Brain microvascular endothelial cell (primary cell): ENCODE data around the gene FAM107B.
A peak's percentile ranks its signal among the peaks of the same experiment; 100 is the strongest.

Experiments used
- DNase-seq: peaks from one replicate; pipeline ENCODE4 v3.0.0-alpha.2; 2020
- H3K27ac ChIP-seq: fragments of 250-450 bp; sonication (Bioruptor Pico); 2 replicates; pipeline ENCODE4 v1.5.1; 2020; ENCODE audit warnings: mild to moderate bottlenecking, moderate library complexity
- H3K27me3 ChIP-seq: fragments of 250-450 bp; sonication (Bioruptor Pico); replicated peaks from 2 replicates; pipeline ENCODE4 v1.5.1; 2020; ENCODE audit warnings: mild to moderate bottlenecking
- H3K36me3 ChIP-seq: fragments of 250-450 bp; sonication (Bioruptor Pico); replicated peaks from 2 replicates; pipeline ENCODE4 v1.5.1; 2020; ENCODE audit warnings: mild to moderate bottlenecking
- H3K4me3 ChIP-seq: 2 replicates; pipeline ENCODE4 v1.5.1; 2011; ENCODE audit warnings: low read depth, mild to moderate bottlenecking, control low read depth, low read length, moderate library complexity
- in situ Hi-C: cut with HindIII; loops from 2 replicates; pipeline ENCODE4 v1.10.0; 2017; ENCODE audit warnings: low sequenced_read_pairs, low pct_ligation_motif_present
- TF ChIP-seq, protein P1 (sequence below): IDR thresholded peaks from 2 replicates; pipeline ENCODE4 v1.5.1; 2011; ENCODE audit warnings: low read depth, mild to moderate bottlenecking, moderate library complexity, low read length, control low read depth, inconsistent platforms; ENCODE audit errors: missing control alignments

Gene FAM107B

DNA sequence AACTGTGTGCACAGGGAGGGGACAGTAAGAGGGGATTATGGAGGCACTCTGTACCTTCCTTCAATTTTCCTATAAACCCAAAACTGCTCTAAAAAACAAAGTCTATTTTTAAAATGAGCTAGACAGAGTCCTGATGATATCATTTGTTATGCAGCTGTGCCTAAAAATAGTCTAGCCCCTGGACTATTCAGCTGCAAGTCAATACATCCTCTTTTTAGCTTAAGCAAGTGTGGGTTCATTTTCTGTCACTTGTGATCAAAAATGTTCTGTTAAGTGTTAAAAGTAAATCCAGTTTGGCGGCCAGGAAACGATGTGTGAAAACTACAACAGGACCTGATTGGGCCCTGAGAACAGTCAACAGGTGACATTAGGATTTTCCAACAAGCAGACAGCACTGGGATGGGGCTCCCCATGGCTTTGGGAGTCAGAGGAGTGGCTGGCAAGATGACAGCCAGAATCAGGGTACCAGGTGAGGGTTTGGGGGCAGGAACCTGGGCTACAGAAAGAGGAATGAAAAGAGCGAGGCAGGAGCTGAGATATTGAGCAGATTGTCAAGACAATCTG, 33.9 kb downstream of the FAM107B start:
- no peaks in the 10 kb centered on the region for H3K27me3 ChIP-seq
- no peak for DNase-seq
- H3K27ac ChIP-seq, result no peak overlapping the region
- TF ChIP-seq, protein P1, sequence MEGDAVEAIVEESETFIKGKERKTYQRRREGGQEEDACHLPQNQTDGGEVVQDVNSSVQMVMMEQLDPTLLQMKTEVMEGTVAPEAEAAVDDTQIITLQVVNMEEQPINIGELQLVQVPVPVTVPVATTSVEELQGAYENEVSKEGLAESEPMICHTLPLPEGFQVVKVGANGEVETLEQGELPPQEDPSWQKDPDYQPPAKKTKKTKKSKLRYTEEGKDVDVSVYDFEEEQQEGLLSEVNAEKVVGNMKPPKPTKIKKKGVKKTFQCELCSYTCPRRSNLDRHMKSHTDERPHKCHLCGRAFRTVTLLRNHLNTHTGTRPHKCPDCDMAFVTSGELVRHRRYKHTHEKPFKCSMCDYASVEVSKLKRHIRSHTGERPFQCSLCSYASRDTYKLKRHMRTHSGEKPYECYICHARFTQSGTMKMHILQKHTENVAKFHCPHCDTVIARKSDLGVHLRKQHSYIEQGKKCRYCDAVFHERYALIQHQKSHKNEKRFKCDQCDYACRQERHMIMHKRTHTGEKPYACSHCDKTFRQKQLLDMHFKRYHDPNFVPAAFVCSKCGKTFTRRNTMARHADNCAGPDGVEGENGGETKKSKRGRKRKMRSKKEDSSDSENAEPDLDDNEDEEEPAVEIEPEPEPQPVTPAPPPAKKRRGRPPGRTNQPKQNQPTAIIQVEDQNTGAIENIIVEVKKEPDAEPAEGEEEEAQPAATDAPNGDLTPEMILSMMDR, result no peak
- H3K36me3 ChIP-seq, result no peaks in the 10 kb centered on the region
- H3K4me3 ChIP-seq, result no peak overlapping the region
- in situ Hi-C loops, result no loop called here

DNA sequence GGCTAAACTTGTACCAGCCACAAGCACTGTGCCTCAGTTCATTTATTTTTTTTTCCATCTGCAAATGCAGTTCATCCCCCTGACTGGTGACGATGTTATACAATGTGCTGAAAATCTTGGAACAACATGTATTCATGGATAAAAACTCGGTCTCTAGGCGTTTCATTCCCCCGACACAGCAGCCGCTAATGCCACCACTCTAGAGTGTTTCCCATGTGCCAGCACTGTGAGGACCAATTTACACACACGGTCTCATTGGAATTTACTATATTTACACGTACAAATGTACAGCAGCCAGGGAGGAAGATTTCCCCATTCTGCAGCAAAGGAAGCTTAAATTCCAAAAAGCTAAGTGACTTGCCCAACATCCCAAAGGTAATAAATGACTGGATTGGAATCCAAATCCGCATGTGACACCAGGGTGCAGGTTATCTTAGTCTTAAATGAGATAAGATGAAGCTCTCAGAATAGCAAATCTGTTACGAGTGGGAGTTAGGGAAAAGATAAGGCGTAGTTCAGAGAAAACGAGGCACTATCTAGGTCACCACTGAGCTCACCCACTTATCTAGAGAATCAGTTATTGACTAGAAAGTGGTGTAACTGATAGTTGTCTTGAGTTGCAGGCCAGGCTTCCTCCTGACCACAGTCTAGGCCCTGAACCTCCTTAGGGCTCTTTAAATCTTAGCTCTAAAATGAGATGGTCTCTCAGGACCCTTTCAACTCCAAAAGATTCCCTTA, 36.7 kb downstream of the FAM107B start:
- Histone ChIP-seq H3K4me3 (no peak overlapping the region), H3K27me3 (no peaks in the 10 kb centered on the region), H3K27ac (no peak overlapping the region), H3K36me3 (no peaks in the 10 kb centered on the region)
- in situ Hi-C loops, result no loop called here
- TF ChIP-seq, protein P1, result no peak
- no peak for DNase-seq

DNA sequence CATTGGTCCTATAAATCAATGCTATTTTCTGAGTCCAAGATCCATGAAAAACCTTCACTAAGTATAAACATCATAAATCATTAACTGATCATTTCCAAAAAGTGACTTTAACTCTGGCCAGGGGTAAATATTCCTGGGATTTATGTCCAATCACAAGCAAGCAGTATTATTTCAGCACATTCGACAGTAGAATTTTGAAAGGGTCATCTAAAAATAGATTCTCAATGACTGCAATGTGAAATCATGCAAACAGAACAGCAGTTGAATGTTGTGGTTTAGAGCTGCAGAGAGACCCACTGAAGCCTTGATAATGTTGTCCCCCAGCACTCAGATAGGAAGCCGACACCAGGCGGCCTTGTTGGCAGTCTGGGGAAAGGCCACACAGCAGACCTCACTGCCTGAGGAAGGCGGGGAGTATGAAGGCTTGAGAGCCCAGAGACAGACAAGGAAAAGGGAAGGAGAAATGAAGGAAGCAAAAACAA, 38.1 kb downstream of the FAM107B start:
- DNase-seq, result peak; percentile 82
- Histone ChIP-seq H3K27me3 (no peaks in the 10 kb centered on the region), H3K4me3 (no peak overlapping the region), H3K36me3 (no peaks in the 10 kb centered on the region), H3K27ac (peak overlapping the region; percentile 36)
- in situ Hi-C loops, result no loop called here
- TF ChIP-seq, protein P1, result peak; percentile 26

DNA sequence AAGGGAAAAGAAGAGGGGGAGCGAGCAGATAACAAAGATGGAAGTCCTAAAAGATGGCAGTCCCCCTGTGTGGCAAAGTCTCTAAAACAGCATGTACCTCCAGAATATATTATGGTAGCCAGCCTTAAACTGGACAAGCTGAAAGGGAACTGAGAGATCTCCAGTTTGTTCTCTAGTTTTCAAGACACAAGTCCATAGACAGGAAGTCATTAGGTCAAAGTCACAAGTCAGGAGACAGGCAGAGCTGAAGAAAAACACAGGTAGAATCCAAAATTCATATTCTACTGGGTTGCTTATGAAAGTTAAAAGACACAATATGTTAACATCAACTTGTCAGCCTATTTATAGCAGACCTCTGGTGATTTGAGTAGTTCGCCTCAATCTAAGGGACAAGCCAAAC, 38.7 kb downstream of the FAM107B start:
- no peak for DNase-seq
- in situ Hi-C loops, result no loop called here
- H3K27me3 ChIP-seq, result no peaks in the 10 kb centered on the region
- no peak overlapping the region for H3K27ac ChIP-seq
- TF ChIP-seq, protein P1, result no peak
- H3K36me3 ChIP-seq, result no peaks in the 10 kb centered on the region
- H3K4me3 ChIP-seq, result no peak overlapping the region

DNA sequence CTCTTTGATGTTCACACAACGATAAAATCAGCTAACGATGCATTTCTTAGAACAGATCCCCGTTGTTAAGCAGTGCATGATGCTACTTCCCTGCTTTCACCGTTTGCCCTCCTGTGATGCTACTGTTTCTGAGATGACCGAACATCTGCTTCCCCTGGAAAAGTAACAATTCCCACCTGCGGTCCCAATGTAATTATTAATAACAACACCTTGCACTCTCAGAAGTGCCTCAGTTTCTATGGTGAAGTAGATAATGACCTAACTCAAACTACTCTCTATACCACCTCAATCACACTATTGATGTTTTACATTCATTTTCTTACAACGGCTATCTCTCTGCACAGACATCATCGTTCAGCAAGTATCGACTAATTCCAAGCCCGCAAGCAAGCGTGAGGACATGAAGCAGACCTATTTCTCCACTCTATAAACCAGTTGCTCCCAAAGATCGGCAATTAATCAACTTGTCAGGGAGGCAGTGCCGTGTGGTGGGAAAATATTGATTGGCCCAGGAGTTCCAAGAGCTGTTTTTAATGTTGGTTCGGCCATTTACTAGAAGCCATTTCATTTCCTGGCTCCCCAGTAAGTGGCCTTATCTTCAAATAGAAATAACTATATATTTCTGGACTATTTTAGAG, 42.7 kb downstream of the FAM107B start:
- H3K36me3 ChIP-seq, result no peaks in the 10 kb centered on the region
- TF ChIP-seq, protein P1, result no peak
- DNase-seq, result no peak
- no peak overlapping the region for H3K4me3 ChIP-seq
- no peaks in the 10 kb centered on the region for H3K27me3 ChIP-seq
- H3K27ac ChIP-seq, result no peak overlapping the region
- in situ Hi-C loops, result no loop called here
